Fibroblast of lung (primary cell): Measurements from ENCODE around the gene CSN1S1.

Experiments
- EZH2 ChIP-seq: IDR thresholded peaks from 2 replicates; pipeline ENCODE4 v1.5.1; 2012; ENCODE audit warnings: low read length, control low read depth, mild to moderate bottlenecking; ENCODE audit errors: missing control alignments
- TF ChIP-seq, protein P1 (sequence below), 2 donors: IDR thresholded peaks in 1 of 2; conservative IDR thresholded peaks in 1 of 2; 1 replicate in 1 of 2; 2 replicates in 1 of 2; pipeline ENCODE4 v1.5.1; 2011 to 2012; ENCODE audit warnings: low read length in 2 of 2, control low read depth in 1 of 2, inconsistent platforms in 1 of 2, low read depth in 1 of 2, mild to moderate bottlenecking in 1 of 2

GRCh38 chr4:69896530-69897116, 34.2 kb upstream of the CSN1S1 start:
- TF ChIP-seq, protein P1, sequence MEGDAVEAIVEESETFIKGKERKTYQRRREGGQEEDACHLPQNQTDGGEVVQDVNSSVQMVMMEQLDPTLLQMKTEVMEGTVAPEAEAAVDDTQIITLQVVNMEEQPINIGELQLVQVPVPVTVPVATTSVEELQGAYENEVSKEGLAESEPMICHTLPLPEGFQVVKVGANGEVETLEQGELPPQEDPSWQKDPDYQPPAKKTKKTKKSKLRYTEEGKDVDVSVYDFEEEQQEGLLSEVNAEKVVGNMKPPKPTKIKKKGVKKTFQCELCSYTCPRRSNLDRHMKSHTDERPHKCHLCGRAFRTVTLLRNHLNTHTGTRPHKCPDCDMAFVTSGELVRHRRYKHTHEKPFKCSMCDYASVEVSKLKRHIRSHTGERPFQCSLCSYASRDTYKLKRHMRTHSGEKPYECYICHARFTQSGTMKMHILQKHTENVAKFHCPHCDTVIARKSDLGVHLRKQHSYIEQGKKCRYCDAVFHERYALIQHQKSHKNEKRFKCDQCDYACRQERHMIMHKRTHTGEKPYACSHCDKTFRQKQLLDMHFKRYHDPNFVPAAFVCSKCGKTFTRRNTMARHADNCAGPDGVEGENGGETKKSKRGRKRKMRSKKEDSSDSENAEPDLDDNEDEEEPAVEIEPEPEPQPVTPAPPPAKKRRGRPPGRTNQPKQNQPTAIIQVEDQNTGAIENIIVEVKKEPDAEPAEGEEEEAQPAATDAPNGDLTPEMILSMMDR (conservative IDR thresholded peaks at IDR 0.05 in 1 of 2, IDR thresholded peaks at IDR 0.05 in 1 of 2; ENCODE audit: low read depth in 1 of 2, low read length in 2 of 2), result peak; percentile 5 to 62
- no peak for TF ChIP-seq EZH2
